ACHN (cell line): ENCODE measurements around the gene GNAS-AS1.

Source experiments
- DNase-seq: peaks from one replicate; pipeline ENCODE4 v3.0.0-alpha.2; 2015
- in situ Hi-C: cut with HindIII; loops from 2 replicates; pipeline ENCODE4 v1.10.0; 2017; ENCODE audit warnings: low sequenced_read_pairs, low pct_ligation_motif_present, low pct_unique_long_range_greater_than_20kb

GNAS-AS1 gene

GRCh38 chr20:58869662-58870227, 19.0 kb upstream of the GNAS-AS1 start:
- in situ Hi-C loops = no loop called here
- DNase-seq = no peak

GRCh38 chr20:58868795-58869194, 18.1 kb upstream of the GNAS-AS1 start:
- DNase-seq = no peak
- in situ Hi-C loops = no loop called here

- no peak for DNase-seq
- in situ Hi-C loops = no loop called here
Observed at GRCh38 chr20:58867211-58867610, 16.5 kb upstream of the GNAS-AS1 start.

GRCh38 chr20:58865843-58866242, 15.1 kb upstream of the GNAS-AS1 start:
- in situ Hi-C loops = no loop called here
- DNase-seq = no peak

GRCh38 chr20:58864346-58864745, 13.6 kb upstream of the GNAS-AS1 start:
- in situ Hi-C loops = no loop called here
- no peak for DNase-seq

- DNase-seq = no peak
- in situ Hi-C loops = no loop called here
Observed at GRCh38 chr20:58863044-58863790, 12.5 kb upstream of the GNAS-AS1 start.

GRCh38 chr20:58855506-58856389, 5.0 kb upstream of the GNAS-AS1 start:
- in situ Hi-C loops = no loop called here
- DNase-seq = no peak

GRCh38 chr20:58854638-58855471, 4.2 kb upstream of the GNAS-AS1 start:
- no peak for DNase-seq
- in situ Hi-C loops = no loop called here

- no peak for DNase-seq
- in situ Hi-C loops = no loop called here
Observed at GRCh38 chr20:58853976-58854637, 3.4 kb upstream of the GNAS-AS1 start.

- in situ Hi-C loops = no loop called here
- DNase-seq = no peak
Observed at GRCh38 chr20:58853466-58853865, 2.8 kb upstream of the GNAS-AS1 start.

- in situ Hi-C loops = no loop called here
- DNase-seq = no peak
Observed at GRCh38 chr20:58852543-58853271, 2.0 kb upstream of the GNAS-AS1 start, which contains the start of gene GNAS. GNAS (plus strand) TSS chr20:58852716.

- in situ Hi-C loops = no loop called here
- DNase-seq = no peak
Observed at GRCh38 chr20:58851969-58852458, 1.3 kb upstream of the GNAS-AS1 start.

- no peak for DNase-seq
- in situ Hi-C loops = no loop called here
Observed at GRCh38 chr20:58851221-58851968, 693 bp upstream of the GNAS-AS1 start.

- in situ Hi-C loops = no loop called here
- no peak for DNase-seq
Observed at GRCh38 chr20:58847463-58847862, 3.2 kb downstream of the GNAS-AS1 start.

- in situ Hi-C loops = no loop called here
- DNase-seq = no peak
Observed at GRCh38 chr20:58845706-58846105, 5.0 kb downstream of the GNAS-AS1 start.

- in situ Hi-C loops = no loop called here
- no peak for DNase-seq
Observed at GRCh38 chr20:58843128-58843556, 7.6 kb downstream of the GNAS-AS1 start.

- in situ Hi-C loops = no loop called here
- no peak for DNase-seq
Observed at GRCh38 chr20:58842276-58842675, 8.4 kb downstream of the GNAS-AS1 start.
